Gastroesophageal sphincter (tissue), 4 donors: ENCODE measurements around the gene MTFR1L. TPM values are rescaled to one million over a fixed set of nuclear protein-coding genes. Genes with fewer than 3 reads are reported as not detected.

Experiments used
- ATAC-seq: fragments of 150-250 bp; one replicate; pipeline ENCODE4 v1.9.1; 2016; ENCODE audit warnings: mild to moderate bottlenecking, moderate library complexity
- H3K27ac ChIP-seq, 4 donors: fragments of 200-600 bp; sonication (generic) in 3 of 4; 1 replicate in 3 of 4; 2 replicates in 1 of 4; pipeline ENCODE4 v1.5.1; 2016 to 2019
- H3K27me3 ChIP-seq: fragments of 200-600 bp; sonication (generic); one replicate; pipeline ENCODE4 v1.5.1; 2019
- H3K36me3 ChIP-seq, 2 donors: fragments of 200-600 bp; sonication (generic); one replicate each; pipeline ENCODE4 v1.5.1; 2019; ENCODE audit warnings: control low read depth in 1 of 2
- H3K4me1 ChIP-seq, 3 donors: fragments of 200-600 bp; sonication (generic); 1 replicate in 2 of 3; 2 replicates in 1 of 3; pipeline ENCODE4 v1.5.1; 2016 to 2019; ENCODE audit warnings: control low read depth in 2 of 3
- H3K4me3 ChIP-seq, 2 donors: fragments of 200-600 bp; sonication (generic); one replicate each; pipeline ENCODE4 v1.5.1; 2019; ENCODE audit warnings: mild to moderate bottlenecking in 1 of 2, moderate library complexity in 1 of 2
- H3K9me3 ChIP-seq, 3 donors: fragments of 200-600 bp; sonication (generic); one replicate each; pipeline ENCODE4 v1.5.1; 2017 to 2019; ENCODE audit warnings: control low read depth in 2 of 3
- EP300 ChIP-seq: sonication (generic); formaldehyde crosslinking; IDR thresholded peaks from one replicate; pipeline ENCODE4 v1.6.1; 2017; ENCODE audit warnings: antibody characterized with exemption, mild to moderate bottlenecking
- POLR2A ChIP-seq, 2 donors: fragments of 450-650 bp; IDR thresholded peaks; one replicate each; pipeline ENCODE4 v1.6.1; 2017; ENCODE audit warnings: antibody characterized with exemption in 2 of 2, mild to moderate bottlenecking in 2 of 2, moderate library complexity in 1 of 2
- POLR2AphosphoS5 ChIP-seq: sonication (generic); formaldehyde crosslinking; IDR thresholded peaks from one replicate; pipeline ENCODE4 v1.6.1; 2017; ENCODE audit warnings: antibody characterized with exemption
- WGBS, 2 donors: methylation state at CpG; one replicate each; pipeline ENCODE4 v1.1.5; 2018; ENCODE audit warnings: low coverage in 1 of 2; 5-methylcytosine and 5-hydroxymethylcytosine counted together
- total RNA-seq, 4 donors: library from RNA; depleted of rRNA; stranded (reverse); fragments of >200 nt; gene quantifications; one replicate each; pipeline ENCODE4 v1.1.0, GENCODE V29; 2016
- TF ChIP-seq, protein P1 (sequence below), 4 experiments: fragments of 200-600 bp in 2 of 4; fragments of 450-650 bp in 2 of 4; sonication (generic) in 1 of 4; IDR thresholded peaks; one replicate each; pipeline ENCODE4 v1.5.1; 2017 to 2019; ENCODE audit warnings: antibody characterized with exemption in 4 of 4, mild to moderate bottlenecking in 2 of 4, moderate library complexity in 2 of 4

Gene MTFR1L
- total RNA-seq, 4 donors from 2014 or later, result 83.2 to 128 (median 101) TPM

DNA sequence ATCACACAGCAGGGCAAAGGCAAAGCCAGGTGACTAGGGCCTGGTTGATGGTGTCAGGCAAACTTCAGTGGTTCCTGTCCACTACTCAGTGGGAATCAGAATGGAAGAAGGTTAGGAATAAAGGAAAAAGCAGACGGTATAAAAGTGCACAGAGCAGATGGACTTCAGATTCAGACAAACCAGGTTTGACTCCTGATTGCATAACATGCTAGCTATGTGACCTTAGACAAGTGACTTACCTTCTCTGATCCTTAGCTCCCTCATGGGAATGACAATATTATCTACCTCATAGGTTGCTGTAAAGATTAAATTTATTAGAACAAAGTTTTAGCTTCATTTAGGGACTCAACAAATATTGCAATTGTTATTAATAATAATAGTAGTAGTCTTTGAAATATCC is 50.9 kb downstream of the MTFR1L start:
- Histone ChIP-seq H3K9me3 (no peaks in the 10 kb centered on the region), H3K27ac (no peak overlapping the region), H3K4me1 (peaks cover 0 to 46% (median 12%) of the 10 kb centered on the region in 3 donors), H3K27me3 (no peaks in the 10 kb centered on the region), H3K4me3 (no peak overlapping the region), H3K36me3 (peaks cover 0 to 42% of the 10 kb centered on the region in 2 donors)
- 75 to 80% methylated on average over 1 of the region's 1 CpG for WGBS, 2 donors
- TF ChIP-seq, protein P1, sequence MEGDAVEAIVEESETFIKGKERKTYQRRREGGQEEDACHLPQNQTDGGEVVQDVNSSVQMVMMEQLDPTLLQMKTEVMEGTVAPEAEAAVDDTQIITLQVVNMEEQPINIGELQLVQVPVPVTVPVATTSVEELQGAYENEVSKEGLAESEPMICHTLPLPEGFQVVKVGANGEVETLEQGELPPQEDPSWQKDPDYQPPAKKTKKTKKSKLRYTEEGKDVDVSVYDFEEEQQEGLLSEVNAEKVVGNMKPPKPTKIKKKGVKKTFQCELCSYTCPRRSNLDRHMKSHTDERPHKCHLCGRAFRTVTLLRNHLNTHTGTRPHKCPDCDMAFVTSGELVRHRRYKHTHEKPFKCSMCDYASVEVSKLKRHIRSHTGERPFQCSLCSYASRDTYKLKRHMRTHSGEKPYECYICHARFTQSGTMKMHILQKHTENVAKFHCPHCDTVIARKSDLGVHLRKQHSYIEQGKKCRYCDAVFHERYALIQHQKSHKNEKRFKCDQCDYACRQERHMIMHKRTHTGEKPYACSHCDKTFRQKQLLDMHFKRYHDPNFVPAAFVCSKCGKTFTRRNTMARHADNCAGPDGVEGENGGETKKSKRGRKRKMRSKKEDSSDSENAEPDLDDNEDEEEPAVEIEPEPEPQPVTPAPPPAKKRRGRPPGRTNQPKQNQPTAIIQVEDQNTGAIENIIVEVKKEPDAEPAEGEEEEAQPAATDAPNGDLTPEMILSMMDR (IDR thresholded peaks at IDR 0.05), result no peak
- TF ChIP-seq EP300, result no peak
- TF ChIP-seq POLR2AphosphoS5, result no peak
- no peak for TF ChIP-seq POLR2A (IDR thresholded peaks at IDR 0.05)
- ATAC-seq, result no peak

DNA sequence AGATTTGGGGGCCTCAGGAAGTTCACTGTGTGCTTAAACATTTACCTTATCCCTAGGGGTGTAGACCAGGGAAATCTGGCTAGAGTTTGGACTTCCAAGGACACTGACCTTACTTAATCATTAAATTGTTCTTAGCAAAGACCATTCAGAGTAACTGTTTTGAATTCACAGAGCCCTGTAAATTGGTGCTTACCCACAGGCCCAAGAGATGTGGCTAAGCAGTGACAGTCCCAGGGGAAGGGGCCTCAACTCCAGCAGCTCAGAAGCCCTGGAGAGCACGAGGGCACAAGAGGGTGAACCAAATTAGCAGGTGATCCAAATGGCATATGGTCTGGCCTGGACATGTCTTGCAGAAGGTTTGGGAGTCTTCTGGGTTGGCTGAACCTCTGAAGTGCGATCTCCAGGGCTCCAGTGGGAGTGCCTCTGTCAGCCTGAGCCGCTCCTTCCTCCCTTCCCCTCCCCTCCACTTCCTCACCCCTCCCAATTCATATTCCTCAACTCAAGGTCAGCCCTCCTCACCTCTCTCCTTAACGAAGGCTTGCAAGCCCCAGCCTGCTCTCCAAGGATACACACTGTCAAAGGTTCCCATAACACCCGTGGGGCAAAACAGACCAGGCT is 51.4 kb downstream of the MTFR1L start:
- Histone ChIP-seq H3K36me3 (peaks cover 0 to 42% of the 10 kb centered on the region in 2 donors), H3K4me3 (no peak overlapping the region), H3K27me3 (no peaks in the 10 kb centered on the region), H3K4me1 (peaks cover 0 to 52% (median 12%) of the 10 kb centered on the region in 3 donors), H3K27ac (peak overlapping the region in 1 of 4 donors; percentile 4), H3K9me3 (no peaks in the 10 kb centered on the region)
- TF ChIP-seq POLR2AphosphoS5 (no peak), POLR2A (IDR thresholded peaks at IDR 0.05) (no peak), EP300 (no peak)
- TF ChIP-seq, protein P1 (IDR thresholded peaks at IDR 0.05), result no peak
- WGBS, 2 donors, result 27% methylated on average over 2 of the region's 5 CpGs; no CpG with 5 or more reads in 1 of the 2 donors
- no peak for ATAC-seq

DNA sequence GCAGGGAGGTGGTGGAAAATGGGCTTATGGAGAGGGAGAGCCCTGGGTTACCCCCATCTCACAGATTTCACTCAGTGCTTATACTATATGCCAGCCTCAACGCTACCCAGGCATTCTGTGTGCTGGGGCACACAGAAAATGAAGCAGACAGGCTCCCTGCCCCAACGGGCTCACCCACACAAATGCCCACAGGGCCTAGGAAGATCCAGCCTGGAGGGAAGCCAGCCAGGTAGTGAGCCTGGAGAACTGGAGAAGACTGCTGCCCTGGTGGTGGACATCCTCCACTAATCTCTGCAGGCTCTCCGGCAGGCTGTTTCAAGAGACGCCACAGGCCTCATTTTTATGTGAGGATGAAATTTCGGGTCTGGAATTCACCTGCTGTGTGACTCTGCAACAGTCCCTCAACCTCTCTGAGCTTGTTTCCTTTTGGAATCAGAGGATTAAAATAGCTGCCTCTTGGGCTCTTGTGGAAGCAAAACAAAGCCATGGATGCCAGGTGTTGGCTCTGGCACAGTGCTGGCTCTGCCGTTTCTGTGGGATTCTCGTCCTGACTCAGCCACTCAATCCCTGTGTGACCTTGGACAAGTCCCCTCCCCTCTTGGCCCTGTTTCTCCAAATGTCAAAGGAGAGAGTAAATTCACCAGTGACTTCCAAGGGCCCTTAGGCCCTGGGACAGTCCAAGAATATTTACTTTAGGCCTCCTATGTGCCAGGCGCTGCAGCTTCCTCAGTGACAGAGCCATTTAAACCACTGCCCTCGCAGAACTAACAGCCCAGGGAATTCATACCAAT is 52.1 kb downstream of the MTFR1L start:
- no peak for ATAC-seq
- H3K4me1 ChIP-seq, result peaks cover 0 to 57% (median 12%) of the 10 kb centered on the region in 3 donors
- H3K36me3 ChIP-seq, result peaks cover 0 to 37% of the 10 kb centered on the region in 2 donors
- no peaks in the 10 kb centered on the region for H3K9me3 ChIP-seq
- no peak overlapping the region for H3K4me3 ChIP-seq
- no peaks in the 10 kb centered on the region for H3K27me3 ChIP-seq
- H3K27ac ChIP-seq, result peak overlapping the region in 2 of 4 donors; percentile 4 to 39
- TF ChIP-seq POLR2AphosphoS5, result no peak
- no peak for TF ChIP-seq EP300
- TF ChIP-seq, protein P1 (IDR thresholded peaks at IDR 0.05), result no peak
- no peak for TF ChIP-seq POLR2A (IDR thresholded peaks at IDR 0.05)
- 44 to 57% methylated on average over 2 to 4 of the region's 9 CpGs for WGBS, 2 donors

DNA sequence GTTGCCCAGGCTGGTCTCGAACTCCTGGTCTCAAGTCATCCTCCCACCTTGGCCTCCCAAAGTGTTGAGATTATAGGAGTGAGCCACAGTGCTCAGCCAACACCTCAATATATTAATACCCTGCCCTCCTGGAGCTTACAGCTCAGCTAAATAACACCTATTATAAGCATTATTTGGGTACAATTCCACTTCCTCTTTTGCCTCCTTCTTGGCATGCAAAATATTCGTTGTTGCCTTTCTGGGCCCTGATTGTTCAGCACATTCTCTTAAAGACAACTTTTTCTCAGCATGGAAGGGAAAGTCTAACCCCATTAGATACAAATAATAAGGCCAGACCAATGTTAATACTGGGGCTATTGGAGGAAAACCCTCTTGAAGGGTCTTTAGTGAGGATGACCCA is 53.0 kb downstream of the MTFR1L start:
- TF ChIP-seq POLR2AphosphoS5, result no peak
- TF ChIP-seq, protein P1 (IDR thresholded peaks at IDR 0.05), result no peak
- no peak for TF ChIP-seq EP300
- no peak for TF ChIP-seq POLR2A (IDR thresholded peaks at IDR 0.05)
- no peak for ATAC-seq
- no peaks in the 10 kb centered on the region for H3K9me3 ChIP-seq
- peak overlapping the region in 3 of 4 donors; percentile 9 to 39 (median 30) for H3K27ac ChIP-seq
- H3K36me3 ChIP-seq, result peaks cover 0 to 30% of the 10 kb centered on the region in 2 donors
- H3K4me3 ChIP-seq, result no peak overlapping the region
- H3K4me1 ChIP-seq, result peaks cover 0 to 57% (median 12%) of the 10 kb centered on the region in 3 donors
- WGBS, 2 donors, result 40 to 59% methylated on average over 1 to 2 of the region's 2 CpGs
- no peaks in the 10 kb centered on the region for H3K27me3 ChIP-seq
